MCF 10A (cell line): Measurements from ENCODE around the gene MRPL28. TPM values are rescaled to one million over a fixed set of nuclear protein-coding genes. Genes with fewer than 3 reads are reported as not detected.
A peak's percentile ranks its signal among the peaks of the same experiment; 100 is the strongest.

Experiments
- BruUV-seq: library from RNA; stranded (reverse); fragments of 400-500 nt; replicated peaks from 2 replicates; lab custom pipeline; 2021; lab: Mats Ljungman, UMichigan
- CTCF ChIA-PET: fragments of 300-600 bp; sonication (Branson Sonifier 250); formaldehyde crosslinking; extraction: SDS; loops from one replicate; lab custom pipeline; 2021; ENCODE audit warnings: antibody characterized with exemption, inconsistent platforms; lab: Yijun Ruan, JAX
- POLR2A ChIA-PET: fragments of 300-600, 350-650 bp; sonication (Branson Sonifier 250); formaldehyde crosslinking; extraction: SDS; loops from one replicate; lab custom pipeline; 2020; ENCODE audit warnings: antibody characterized with exemption, inconsistent platforms; lab: Yijun Ruan, JAX
- DNase-seq: peaks from one replicate; pipeline ENCODE4 v3.0.0-alpha.2; 2018; ENCODE audit not compliant: unreplicated experiment
- H3K27ac Mint-ChIP-seq: one replicate; pipeline ENCODE4 v1.8.0; 2022; ENCODE audit warnings: mild to moderate bottlenecking, low read depth, mixed read lengths; ENCODE audit not compliant: unreplicated experiment
- H3K27me3 Mint-ChIP-seq: one replicate; pipeline ENCODE4 v1.8.0; 2022; ENCODE audit warnings: mixed read lengths; ENCODE audit not compliant: insufficient read depth, unreplicated experiment
- H3K36me3 Mint-ChIP-seq: one replicate; pipeline ENCODE4 v1.8.0; 2022; ENCODE audit warnings: mild to moderate bottlenecking, moderate library complexity, mixed read lengths; ENCODE audit not compliant: insufficient read depth, unreplicated experiment
- H3K4me1 Mint-ChIP-seq: one replicate; pipeline ENCODE4 v1.8.0; 2022; ENCODE audit warnings: mixed read lengths; ENCODE audit not compliant: insufficient read depth, unreplicated experiment
- H3K4me3 Mint-ChIP-seq: one replicate; pipeline ENCODE4 v1.8.0; 2022; ENCODE audit warnings: mild to moderate bottlenecking, moderate library complexity, mixed read lengths; ENCODE audit not compliant: unreplicated experiment
- H3K9me3 Mint-ChIP-seq: one replicate; pipeline ENCODE4 v1.8.0; 2022; ENCODE audit warnings: mixed read lengths; ENCODE audit not compliant: unreplicated experiment
- CTCF ChIP-seq: fragments of 200-600 bp; IDR thresholded peaks from one replicate; pipeline ENCODE4 v1.8.0; 2022; ENCODE audit warnings: antibody characterized with exemption, mild to moderate bottlenecking; ENCODE audit not compliant: unreplicated experiment
- intact Hi-C: fragments of 100-400 bp; cut with micrococcal nuclease; formaldehyde crosslinking; loops from 2 replicates; pipeline ENCODE4 v1.14.1; 2022
- total RNA-seq: library from RNA; stranded (reverse); gene quantifications from 2 replicates; pipeline ENCODE4 v1.2.3, GENCODE V29; 2022

The MRPL28 gene
- total RNA-seq, 1 experiment from 2014 or later = 105 TPM

- H3K27me3 Mint-ChIP-seq = no peaks in the 10 kb centered on the region
- DNase-seq = peak; percentile 89
- peaks cover 7% of the 10 kb centered on the region for H3K4me1 Mint-ChIP-seq
- TF ChIP-seq CTCF = peak; percentile 55
- H3K27ac Mint-ChIP-seq = peak within 1 kb of the TSS; percentile 63
- no TSS peak for BruUV-seq
- ChIA-PET CTCF (interaction anchor here (0.7 to 1.5 kb wide), 2 partner anchors 16 to 94 kb away, joined by 3 to 5 read pairs; no protein-coding TSS in a partner anchor), POLR2A (interaction anchor here (0.6 to 3.4 kb wide), 14 partner anchors 9 to 125 kb away, joined by 3 to 35 read pairs (median 3); partner anchors contain the start of genes CAPN15, PGAP6 and RAB11FIP3)
- peak within 1 kb of the TSS; percentile 80 for H3K4me3 Mint-ChIP-seq
- peaks cover 17% of the 10 kb centered on the region for H3K36me3 Mint-ChIP-seq
- intact Hi-C loops = loop anchor here (2.0 kb wide), 1 partner anchor 23 kb away; the partner anchor contains the start of gene RAB11FIP3
- no peaks in the 10 kb centered on the region for H3K9me3 Mint-ChIP-seq
These were observed 31.4 kb upstream of the MRPL28 start, which contains the start of gene DECR2 for GRCh38 chr16:401468-402348. Gene DECR2 (plus strand): TSS chr16:401885. CDS start chr16:401964, 79 bp downstream.

DNA sequence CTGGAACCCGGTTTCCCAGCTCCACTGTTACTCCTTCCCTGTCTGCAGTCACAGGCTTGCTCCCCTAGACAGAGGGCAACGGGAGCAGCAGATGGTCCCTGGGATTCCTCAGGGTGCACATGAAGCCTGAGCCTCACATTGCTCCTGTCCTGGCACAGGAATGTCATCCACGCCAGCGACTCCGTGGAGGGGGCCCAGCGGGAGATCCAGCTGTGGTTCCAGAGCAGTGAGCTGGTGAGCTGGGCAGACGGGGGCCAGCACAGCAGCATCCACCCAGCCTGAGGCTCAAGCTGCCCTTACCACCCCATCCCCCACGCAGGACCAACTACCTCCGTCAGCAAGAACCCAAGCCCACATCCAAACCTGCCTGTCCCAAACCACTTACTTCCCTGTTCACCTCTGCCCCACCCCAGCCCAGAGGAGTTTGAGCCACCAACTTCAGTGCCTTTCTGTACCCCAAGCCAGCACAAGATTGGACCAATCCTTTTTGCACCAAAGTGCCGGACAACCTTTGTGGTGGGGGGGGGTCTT lies 29.8 kb upstream of the MRPL28 start:
- Mint-ChIP-seq H3K4me3 (peak overlapping the region; percentile 80), H3K4me1 (peaks cover 7% of the 10 kb centered on the region), H3K36me3 (peaks cover 15% of the 10 kb centered on the region), H3K27me3 (no peaks in the 10 kb centered on the region), H3K27ac (peak overlapping the region; percentile 63), H3K9me3 (no peaks in the 10 kb centered on the region)
- no peak for TF ChIP-seq CTCF
- TSS peak; percentile 20 for BruUV-seq
- POLR2A ChIA-PET = interaction anchor here (0.6 to 3.4 kb wide), 5 partner anchors 15 to 126 kb away, joined by 3 to 20 read pairs (median 3); partner anchors contain the start of genes CAPN15, MRPL28 and RAB11FIP3
- no peak for DNase-seq
- CTCF ChIA-PET = interaction anchor here (0.6 to 1.5 kb wide), 2 partner anchors 96 to 177 kb away, joined by 3 to 5 read pairs; no protein-coding TSS in a partner anchor
- intact Hi-C loops = no loop called here

DNA sequence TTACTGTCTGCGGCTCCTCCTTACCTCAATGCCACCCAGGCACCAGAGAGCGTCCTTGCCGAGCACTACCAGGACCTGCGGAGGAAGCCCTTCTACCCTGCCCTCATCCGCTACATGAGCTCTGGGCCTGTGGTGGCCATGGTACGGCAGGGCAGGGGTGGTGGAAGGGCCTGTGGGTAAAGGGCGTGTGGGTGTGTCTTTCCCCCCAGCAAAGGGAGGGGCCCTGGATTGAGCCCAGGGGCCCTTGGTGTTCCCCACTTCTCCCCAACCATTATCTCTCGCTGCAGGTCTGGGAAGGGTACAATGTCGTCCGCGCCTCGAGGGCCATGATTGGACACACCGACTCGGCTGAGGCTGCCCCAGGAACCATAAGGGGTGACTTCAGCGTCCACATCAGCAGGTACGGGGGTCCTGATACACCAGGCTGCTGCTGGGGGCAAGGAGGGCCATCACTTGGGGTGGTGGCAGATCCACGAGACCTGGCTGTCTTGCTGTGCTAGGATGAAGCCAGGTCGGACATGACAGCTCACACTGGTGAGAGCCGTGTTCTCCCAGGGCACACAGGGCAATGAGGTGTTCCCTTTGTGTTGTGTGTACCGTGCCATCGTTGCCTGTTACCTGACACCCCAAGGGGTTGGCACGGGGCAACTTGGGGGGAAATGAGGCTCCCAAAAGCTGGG lies 29.1 kb upstream of the MRPL28 start:
- peaks cover 7% of the 10 kb centered on the region for H3K4me1 Mint-ChIP-seq
- no peak for TF ChIP-seq CTCF
- CTCF ChIA-PET = interaction anchor here (0.6 to 0.8 kb wide), 2 partner anchors 27 to 178 kb away, joined by 3 read pairs; no protein-coding TSS in a partner anchor
- POLR2A ChIA-PET = interaction anchor here (1.6 to 3.4 kb wide), 2 partner anchors 25 to 127 kb away, joined by 9 to 20 read pairs; partner anchors contain the start of genes CAPN15 and RAB11FIP3
- no TSS peak for BruUV-seq
- intact Hi-C loops = no loop called here
- no peak overlapping the region for H3K27ac Mint-ChIP-seq
- no peak for DNase-seq
- H3K4me3 Mint-ChIP-seq = peak overlapping the region; percentile 80
- H3K36me3 Mint-ChIP-seq = peaks cover 15% of the 10 kb centered on the region
- H3K27me3 Mint-ChIP-seq = no peaks in the 10 kb centered on the region
- no peaks in the 10 kb centered on the region for H3K9me3 Mint-ChIP-seq
